K562 (cell line): ENCODE measurements around the gene KCNH2. TPM values are rescaled to one million over a fixed set of nuclear protein-coding genes. Genes with fewer than 3 reads are reported as not detected.

Source experiments
- BCLAF1 ChIP-seq, 2 experiments: fragments of 450-650 bp in 1 of 2; IDR thresholded peaks; 2 replicates each; pipeline ENCODE4 v1.6.1; 2011 to 2017; ENCODE audit warnings: low read depth in 2 of 2, antibody characterized with exemption in 1 of 2, borderline replicate concordance in 1 of 2, low read length in 1 of 2, mild to moderate bottlenecking in 1 of 2, mixed read lengths in 1 of 2; ENCODE audit not compliant: control insufficient read depth in 1 of 2
- DACH1 ChIP-seq: fragments of 450-650 bp; IDR thresholded peaks from 2 replicates; pipeline ENCODE4 v1.6.1; 2018; ENCODE audit not compliant: partially characterized antibody
- KDM2B ChIP-seq: fragments of 250-450 bp; sonication (Bioruptor Pico); IDR thresholded peaks from 2 replicates; pipeline ENCODE4 v1.8.0; 2021; ENCODE audit warnings: mild to moderate bottlenecking, moderate library complexity
- MAZ ChIP-seq, 2 experiments: fragments of 450-650 bp in 1 of 2; sonication (generic) in 1 of 2; formaldehyde crosslinking; IDR thresholded peaks in 1 of 2; conservative IDR thresholded peaks in 1 of 2; 2 replicates each; pipeline versions ENCODE4 v1.4.0 to v1.5.0; 2020; ENCODE audit warnings: mild to moderate bottlenecking in 1 of 2, missing genetic modification reagents in 1 of 2
- NCOA4 ChIP-seq: fragments of 450-650 bp; IDR thresholded peaks from 2 replicates; pipeline ENCODE4 v1.6.1; 2018; ENCODE audit warnings: mild to moderate bottlenecking; ENCODE audit not compliant: partially characterized antibody
- SOX6 ChIP-seq: fragments of 450-650 bp; IDR thresholded peaks from 2 replicates; pipeline ENCODE4 v1.6.1; 2014; ENCODE audit warnings: mild to moderate bottlenecking
- TEAD1 ChIP-seq, 2 experiments: fragments of 450-650 bp in 1 of 2; sonication (generic) in 1 of 2; formaldehyde crosslinking; IDR thresholded peaks; 2 replicates each; pipeline versions ENCODE4 v1.4.0 to v1.8.0; 2020 to 2022; ENCODE audit warnings: mild to moderate bottlenecking in 2 of 2, missing genetic modification reagents in 1 of 2
- polyA plus RNA-seq, 8 experiments: library from polyadenylated mRNA; depleted of rRNA in 4 of 8; stranded (reverse) in 5 of 8; unstranded in 3 of 8; fragments of >200 nt; fragmentation: Nextera tagmentation in 2 of 8; fragmentation: Illumina TruSeq in 1 of 8; extraction: Ambion mirVana in 2 of 8; extraction: Trizol in 1 of 8; gene quantifications; 2 replicates each; pipeline versions ENCODE4 v1.2.1 to v1.2.3, GENCODE V29; 2011 to 2014; ENCODE audit warnings: inconsistent platforms in 1 of 8, missing spikeins in 1 of 8
- total RNA-seq, 7 experiments: library from RNA; depleted of rRNA in 6 of 7; stranded (reverse); fragments of >200 nt in 6 of 7; fragmentation: Illumina TruSeq in 2 of 7; extraction: Trizol in 2 of 7; gene quantifications; 2 replicates each; pipeline versions ENCODE4 v1.2.1 to v1.2.3, GENCODE V29; 2011 to 2021; ENCODE audit warnings: low replicate concordance in 1 of 7
- TF ChIP-seq, protein P1 (sequence below): fragments of 450-650 bp; IDR thresholded peaks from 2 replicates; pipeline ENCODE4 v1.6.1; 2016; ENCODE audit warnings: mild to moderate bottlenecking, moderate library complexity
- TF ChIP-seq, protein P2 (sequence below): sonication (generic); formaldehyde crosslinking; IDR thresholded peaks from 2 replicates; pipeline ENCODE4 v1.8.0; 2022; ENCODE audit warnings: missing genetic modification reagents, mild to moderate bottlenecking, borderline replicate concordance
- TF ChIP-seq, protein P3 (sequence below): IDR thresholded peaks from 2 replicates; pipeline ENCODE4 v1.6.1; 2016; ENCODE audit warnings: missing genetic modification characterization, missing compliant biosample characterization

KCNH2 gene
- total and polyA plus RNA-seq, 9 of the 15 experiments (the other 6 are each of a cell fraction or from before 2014, with no cell fraction given): 18.1 to 368 (median 218) TPM

- TF ChIP-seq, protein P1, sequence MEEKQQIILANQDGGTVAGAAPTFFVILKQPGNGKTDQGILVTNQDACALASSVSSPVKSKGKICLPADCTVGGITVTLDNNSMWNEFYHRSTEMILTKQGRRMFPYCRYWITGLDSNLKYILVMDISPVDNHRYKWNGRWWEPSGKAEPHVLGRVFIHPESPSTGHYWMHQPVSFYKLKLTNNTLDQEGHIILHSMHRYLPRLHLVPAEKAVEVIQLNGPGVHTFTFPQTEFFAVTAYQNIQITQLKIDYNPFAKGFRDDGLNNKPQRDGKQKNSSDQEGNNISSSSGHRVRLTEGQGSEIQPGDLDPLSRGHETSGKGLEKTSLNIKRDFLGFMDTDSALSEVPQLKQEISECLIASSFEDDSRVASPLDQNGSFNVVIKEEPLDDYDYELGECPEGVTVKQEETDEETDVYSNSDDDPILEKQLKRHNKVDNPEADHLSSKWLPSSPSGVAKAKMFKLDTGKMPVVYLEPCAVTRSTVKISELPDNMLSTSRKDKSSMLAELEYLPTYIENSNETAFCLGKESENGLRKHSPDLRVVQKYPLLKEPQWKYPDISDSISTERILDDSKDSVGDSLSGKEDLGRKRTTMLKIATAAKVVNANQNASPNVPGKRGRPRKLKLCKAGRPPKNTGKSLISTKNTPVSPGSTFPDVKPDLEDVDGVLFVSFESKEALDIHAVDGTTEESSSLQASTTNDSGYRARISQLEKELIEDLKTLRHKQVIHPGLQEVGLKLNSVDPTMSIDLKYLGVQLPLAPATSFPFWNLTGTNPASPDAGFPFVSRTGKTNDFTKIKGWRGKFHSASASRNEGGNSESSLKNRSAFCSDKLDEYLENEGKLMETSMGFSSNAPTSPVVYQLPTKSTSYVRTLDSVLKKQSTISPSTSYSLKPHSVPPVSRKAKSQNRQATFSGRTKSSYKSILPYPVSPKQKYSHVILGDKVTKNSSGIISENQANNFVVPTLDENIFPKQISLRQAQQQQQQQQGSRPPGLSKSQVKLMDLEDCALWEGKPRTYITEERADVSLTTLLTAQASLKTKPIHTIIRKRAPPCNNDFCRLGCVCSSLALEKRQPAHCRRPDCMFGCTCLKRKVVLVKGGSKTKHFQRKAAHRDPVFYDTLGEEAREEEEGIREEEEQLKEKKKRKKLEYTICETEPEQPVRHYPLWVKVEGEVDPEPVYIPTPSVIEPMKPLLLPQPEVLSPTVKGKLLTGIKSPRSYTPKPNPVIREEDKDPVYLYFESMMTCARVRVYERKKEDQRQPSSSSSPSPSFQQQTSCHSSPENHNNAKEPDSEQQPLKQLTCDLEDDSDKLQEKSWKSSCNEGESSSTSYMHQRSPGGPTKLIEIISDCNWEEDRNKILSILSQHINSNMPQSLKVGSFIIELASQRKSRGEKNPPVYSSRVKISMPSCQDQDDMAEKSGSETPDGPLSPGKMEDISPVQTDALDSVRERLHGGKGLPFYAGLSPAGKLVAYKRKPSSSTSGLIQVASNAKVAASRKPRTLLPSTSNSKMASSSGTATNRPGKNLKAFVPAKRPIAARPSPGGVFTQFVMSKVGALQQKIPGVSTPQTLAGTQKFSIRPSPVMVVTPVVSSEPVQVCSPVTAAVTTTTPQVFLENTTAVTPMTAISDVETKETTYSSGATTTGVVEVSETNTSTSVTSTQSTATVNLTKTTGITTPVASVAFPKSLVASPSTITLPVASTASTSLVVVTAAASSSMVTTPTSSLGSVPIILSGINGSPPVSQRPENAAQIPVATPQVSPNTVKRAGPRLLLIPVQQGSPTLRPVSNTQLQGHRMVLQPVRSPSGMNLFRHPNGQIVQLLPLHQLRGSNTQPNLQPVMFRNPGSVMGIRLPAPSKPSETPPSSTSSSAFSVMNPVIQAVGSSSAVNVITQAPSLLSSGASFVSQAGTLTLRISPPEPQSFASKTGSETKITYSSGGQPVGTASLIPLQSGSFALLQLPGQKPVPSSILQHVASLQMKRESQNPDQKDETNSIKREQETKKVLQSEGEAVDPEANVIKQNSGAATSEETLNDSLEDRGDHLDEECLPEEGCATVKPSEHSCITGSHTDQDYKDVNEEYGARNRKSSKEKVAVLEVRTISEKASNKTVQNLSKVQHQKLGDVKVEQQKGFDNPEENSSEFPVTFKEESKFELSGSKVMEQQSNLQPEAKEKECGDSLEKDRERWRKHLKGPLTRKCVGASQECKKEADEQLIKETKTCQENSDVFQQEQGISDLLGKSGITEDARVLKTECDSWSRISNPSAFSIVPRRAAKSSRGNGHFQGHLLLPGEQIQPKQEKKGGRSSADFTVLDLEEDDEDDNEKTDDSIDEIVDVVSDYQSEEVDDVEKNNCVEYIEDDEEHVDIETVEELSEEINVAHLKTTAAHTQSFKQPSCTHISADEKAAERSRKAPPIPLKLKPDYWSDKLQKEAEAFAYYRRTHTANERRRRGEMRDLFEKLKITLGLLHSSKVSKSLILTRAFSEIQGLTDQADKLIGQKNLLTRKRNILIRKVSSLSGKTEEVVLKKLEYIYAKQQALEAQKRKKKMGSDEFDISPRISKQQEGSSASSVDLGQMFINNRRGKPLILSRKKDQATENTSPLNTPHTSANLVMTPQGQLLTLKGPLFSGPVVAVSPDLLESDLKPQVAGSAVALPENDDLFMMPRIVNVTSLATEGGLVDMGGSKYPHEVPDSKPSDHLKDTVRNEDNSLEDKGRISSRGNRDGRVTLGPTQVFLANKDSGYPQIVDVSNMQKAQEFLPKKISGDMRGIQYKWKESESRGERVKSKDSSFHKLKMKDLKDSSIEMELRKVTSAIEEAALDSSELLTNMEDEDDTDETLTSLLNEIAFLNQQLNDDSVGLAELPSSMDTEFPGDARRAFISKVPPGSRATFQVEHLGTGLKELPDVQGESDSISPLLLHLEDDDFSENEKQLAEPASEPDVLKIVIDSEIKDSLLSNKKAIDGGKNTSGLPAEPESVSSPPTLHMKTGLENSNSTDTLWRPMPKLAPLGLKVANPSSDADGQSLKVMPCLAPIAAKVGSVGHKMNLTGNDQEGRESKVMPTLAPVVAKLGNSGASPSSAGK: no peak
- peak; percentile 86 for TF ChIP-seq SOX6
- no peak for TF ChIP-seq KDM2B
- no peak for TF ChIP-seq TEAD1 (CRISPR knock-in tag; IDR thresholded peaks at IDR 0.05)
- peak in 1 of 2 experiments; percentile 42; a peak in 1 of 4 replicates for TF ChIP-seq MAZ (CRISPR knock-in tag; conservative IDR thresholded peaks at IDR 0.05 in 1 of 2, IDR thresholded peaks at IDR 0.05 in 1 of 2)
- TF ChIP-seq BCLAF1 (IDR thresholded peaks at IDR 0.05; ENCODE audit: borderline replicate concordance in 1 of 2, control insufficient read depth in 1 of 2, low read depth in 2 of 2, low read length in 1 of 2): no peak
- TF ChIP-seq NCOA4: no peak
- TF ChIP-seq, protein P2, sequence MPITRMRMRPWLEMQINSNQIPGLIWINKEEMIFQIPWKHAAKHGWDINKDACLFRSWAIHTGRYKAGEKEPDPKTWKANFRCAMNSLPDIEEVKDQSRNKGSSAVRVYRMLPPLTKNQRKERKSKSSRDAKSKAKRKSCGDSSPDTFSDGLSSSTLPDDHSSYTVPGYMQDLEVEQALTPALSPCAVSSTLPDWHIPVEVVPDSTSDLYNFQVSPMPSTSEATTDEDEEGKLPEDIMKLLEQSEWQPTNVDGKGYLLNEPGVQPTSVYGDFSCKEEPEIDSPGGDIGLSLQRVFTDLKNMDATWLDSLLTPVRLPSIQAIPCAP: no peak
- peak; percentile 90 for TF ChIP-seq DACH1
- TF ChIP-seq, protein P3, sequence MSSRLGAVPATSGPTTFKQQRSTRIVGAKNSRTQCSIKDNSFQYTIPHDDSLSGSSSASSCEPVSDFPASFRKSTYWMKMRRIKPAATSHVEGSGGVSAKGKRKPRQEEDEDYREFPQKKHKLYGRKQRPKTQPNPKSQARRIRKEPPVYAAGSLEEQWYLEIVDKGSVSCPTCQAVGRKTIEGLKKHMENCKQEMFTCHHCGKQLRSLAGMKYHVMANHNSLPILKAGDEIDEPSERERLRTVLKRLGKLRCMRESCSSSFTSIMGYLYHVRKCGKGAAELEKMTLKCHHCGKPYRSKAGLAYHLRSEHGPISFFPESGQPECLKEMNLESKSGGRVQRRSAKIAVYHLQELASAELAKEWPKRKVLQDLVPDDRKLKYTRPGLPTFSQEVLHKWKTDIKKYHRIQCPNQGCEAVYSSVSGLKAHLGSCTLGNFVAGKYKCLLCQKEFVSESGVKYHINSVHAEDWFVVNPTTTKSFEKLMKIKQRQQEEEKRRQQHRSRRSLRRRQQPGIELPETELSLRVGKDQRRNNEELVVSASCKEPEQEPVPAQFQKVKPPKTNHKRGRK: no peak
Observed at GRCh38 chr7:150927956-150928344, 50.2 kb downstream of the KCNH2 start (continued).
